OCI-LY3 (cell line): ENCODE measurements around the gene HBA1.

Experiments used
- CTCF ChIP-seq: fragments of 200-600, 300-600 bp; sonication (generic); IDR thresholded peaks from 2 replicates; pipeline ENCODE4 v1.5.1; 2014; ENCODE audit warnings: antibody characterized with exemption, low read length, low read depth
- EZH2phosphoT487 ChIP-seq: fragments of 200-600 bp; shearing (Covaris generic); IDR thresholded peaks from 2 replicates; pipeline ENCODE4 v1.6.1; 2018; ENCODE audit warnings: antibody characterized with exemption, mixed run types, low read depth

- no peak for TF ChIP-seq CTCF
- TF ChIP-seq EZH2phosphoT487 = no peak
Observed at GRCh38 chr16:193441-193840, 17.0 kb downstream of the HBA1 start.
